Upper lobe of left lung (tissue), 4 donors: ENCODE measurements around the gene TTC34.

ENCODE experiments used
- CTCF ChIP-seq, 6 experiments: fragments of 450-650 bp in 4 of 6; fragments of 200-600 bp in 2 of 6; sonication (generic) in 2 of 6; IDR thresholded peaks; one replicate each; pipeline ENCODE4 v1.5.1; 2016 to 2019; ENCODE audit warnings: antibody characterized with exemption in 6 of 6
- EP300 ChIP-seq, 4 donors: sonication (generic); formaldehyde crosslinking; IDR thresholded peaks; one replicate each; pipeline ENCODE4 v1.5.1; 2017; ENCODE audit warnings: antibody characterized with exemption in 4 of 4, control low read depth in 2 of 4
- POLR2A ChIP-seq, 4 donors: fragments of 450-650 bp; IDR thresholded peaks; one replicate each; pipeline ENCODE4 v1.5.1; 2016 to 2017; ENCODE audit warnings: antibody characterized with exemption in 4 of 4, mild to moderate bottlenecking in 2 of 4
- POLR2AphosphoS5 ChIP-seq, 2 donors: sonication (generic); formaldehyde crosslinking; IDR thresholded peaks; one replicate each; pipeline ENCODE4 v1.5.1; 2017; ENCODE audit warnings: antibody characterized with exemption in 2 of 2

GRCh38 chr1:2796890-2797740 lies 4.4 kb downstream of the TTC34 start:
- no peak for TF ChIP-seq EP300 (IDR thresholded peaks at IDR 0.05)
- TF ChIP-seq POLR2A (IDR thresholded peaks at IDR 0.05), result no peak
- TF ChIP-seq CTCF (IDR thresholded peaks at IDR 0.05), result no peak
- no peak for TF ChIP-seq POLR2AphosphoS5 (IDR thresholded peaks at IDR 0.05)
